ENCODE data around the gene ZNF410.
"Not testable (repeated sequence)": the region's sequence is repeated elsewhere in the genome, so short reads cannot be mapped to it uniquely, and the experiment has no call there.

ZNF410 gene

DNA sequence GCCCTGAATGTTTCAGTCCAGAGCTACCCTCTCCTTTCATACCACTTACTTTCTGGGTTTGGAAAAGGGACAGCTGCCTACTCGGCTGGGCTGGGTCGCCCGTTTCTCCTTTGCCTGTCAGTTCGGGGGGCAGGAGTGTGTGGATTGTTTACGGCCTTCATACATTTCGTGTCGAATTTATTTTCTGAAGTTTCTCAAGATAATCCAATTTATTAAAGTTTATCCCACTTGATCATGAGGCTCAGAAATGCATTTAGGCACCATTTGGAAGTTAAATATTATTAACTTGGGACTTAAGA, 608 bp downstream of the ZNF410 start:
- DNase-seq = no peak

GRCh38 chr14:73887694-73888459, 1.2 kb downstream of the ZNF410 start:
- no peak for DNase-seq

DNA sequence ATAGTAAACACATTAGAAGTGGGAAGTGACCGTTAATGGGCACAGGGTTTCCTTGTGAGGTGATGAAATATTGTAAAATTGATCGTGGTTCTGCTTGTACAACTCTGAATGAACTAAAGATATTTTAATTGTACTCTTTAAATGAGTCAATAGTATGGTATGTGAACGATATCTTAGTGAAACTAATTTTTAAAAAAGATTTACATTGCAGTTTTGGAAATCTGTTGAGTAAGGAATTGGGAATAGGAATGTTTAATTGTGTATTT, 1.7 kb downstream of the ZNF410 start:
- peak; percentile 53 to 69 (median 61) for DNase-seq

GRCh38 chr14:73888971-73889370, 2.3 kb downstream of the ZNF410 start:
- DNase-seq = peak in 1 of 3 donors; percentile 4

- peak in 1 of 3 donors; percentile 4 for DNase-seq
These were observed 2.7 kb downstream of the ZNF410 start for GRCh38 chr14:73889376-73889775.

DNA sequence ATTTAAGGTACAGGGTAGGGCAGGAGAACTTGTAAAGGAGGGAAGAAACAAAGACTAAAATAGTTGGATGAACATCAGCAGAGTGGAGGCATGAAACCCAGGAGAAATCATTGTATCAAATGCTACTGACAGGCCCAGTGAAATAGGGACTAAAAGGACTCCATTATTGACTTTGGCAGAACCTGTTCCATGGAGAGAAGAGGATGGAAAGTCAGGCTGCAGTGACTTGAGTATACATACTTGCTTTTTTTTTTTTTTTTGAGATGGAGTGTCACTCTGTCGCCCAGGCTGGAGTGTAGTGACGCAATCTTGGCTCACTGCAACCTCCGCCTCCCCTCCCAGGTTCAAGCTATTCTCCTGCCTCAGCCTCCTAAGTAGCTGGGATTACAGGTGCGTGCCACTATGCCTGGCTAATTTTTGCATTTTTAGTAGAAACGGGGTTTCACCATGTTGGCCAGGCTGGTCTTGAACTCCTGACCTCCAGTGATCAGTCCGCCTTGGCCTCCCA, 7.6 kb downstream of the ZNF410 start:
- not testable (repeated sequence) for DNase-seq

DNA sequence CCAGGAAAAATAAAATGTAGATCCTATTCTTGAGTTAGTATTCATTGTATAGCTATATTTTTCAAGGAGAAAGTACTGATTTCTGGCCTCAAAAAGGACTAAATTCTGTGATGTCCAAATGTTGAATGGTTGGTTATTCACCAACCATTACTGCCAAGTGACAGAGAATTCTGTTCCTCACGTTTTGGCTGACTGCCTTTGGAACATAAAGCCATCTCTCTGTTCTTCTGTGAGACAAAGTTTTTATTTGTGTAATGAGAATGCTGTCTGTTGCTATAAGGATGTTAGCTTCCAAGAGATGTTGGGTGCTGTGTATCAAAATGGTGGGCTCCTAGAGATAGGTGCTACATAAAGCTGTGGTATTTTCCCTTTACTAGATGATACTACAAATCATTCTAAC, 9.3 kb downstream of the ZNF410 start:
- no peak for DNase-seq

DNA sequence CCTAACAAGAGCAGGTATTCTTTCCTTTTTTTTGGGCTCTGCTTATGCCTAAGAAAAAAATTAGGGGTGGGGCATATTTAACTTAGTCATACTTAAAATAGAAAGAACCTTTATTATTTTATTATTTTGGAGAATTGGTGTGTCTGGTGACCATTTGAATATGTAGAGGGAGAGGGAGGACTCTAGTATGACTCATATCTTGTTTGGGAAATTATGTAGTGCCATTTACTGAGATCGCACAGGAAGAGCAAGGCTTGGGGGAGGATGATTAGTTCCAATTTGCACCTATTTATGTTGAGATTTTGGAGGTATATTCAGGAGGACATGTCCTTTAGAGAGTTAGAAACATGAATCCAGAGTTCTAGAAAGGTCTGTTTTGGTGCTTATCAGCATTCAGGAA, 9.9 kb downstream of the ZNF410 start:
- DNase-seq = peak in 2 of 3 donors; percentile 11 to 57

GRCh38 chr14:73903028-73903427, 16.4 kb downstream of the ZNF410 start:
- DNase-seq = no peak

- DNase-seq = no peak
These were observed 23.0 kb downstream of the ZNF410 start for GRCh38 chr14:73909681-73910080.

GRCh38 chr14:73913256-73913655, 26.6 kb downstream of the ZNF410 start:
- DNase-seq = no peak

- no peak for DNase-seq
These were observed 29.7 kb downstream of the ZNF410 start for GRCh38 chr14:73916324-73916723.

- not testable (repeated sequence) for DNase-seq
These were observed 32.8 kb downstream of the ZNF410 start for GRCh38 chr14:73919457-73919856.

DNA sequence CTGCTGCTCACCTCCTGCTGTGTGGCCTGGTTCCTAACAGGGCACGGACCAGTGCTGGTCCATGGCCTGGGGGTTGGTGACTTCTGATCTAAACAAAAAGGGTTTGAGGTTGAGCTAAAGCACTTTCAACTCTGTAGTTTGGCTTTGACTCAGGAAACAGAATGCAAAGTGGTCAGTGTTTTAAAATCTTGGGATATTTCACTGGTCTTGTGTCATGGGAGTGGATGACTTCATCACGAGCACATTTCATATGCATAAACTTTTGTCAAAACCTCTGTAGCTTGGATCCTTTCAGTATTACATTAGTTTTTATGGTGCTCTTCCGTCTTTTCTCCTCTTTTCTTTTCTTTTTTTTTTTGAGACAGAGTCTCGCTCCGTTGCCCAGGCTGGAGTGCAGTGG, 37.7 kb downstream of the ZNF410 start:
- peak in 2 of 3 donors; percentile 23 for DNase-seq

GRCh38 chr14:73935666-73936065, 49.0 kb downstream of the ZNF410 start:
- no peak for DNase-seq

- DNase-seq = no peak
These were observed 49.9 kb downstream of the ZNF410 start for GRCh38 chr14:73936548-73936947.

DNA sequence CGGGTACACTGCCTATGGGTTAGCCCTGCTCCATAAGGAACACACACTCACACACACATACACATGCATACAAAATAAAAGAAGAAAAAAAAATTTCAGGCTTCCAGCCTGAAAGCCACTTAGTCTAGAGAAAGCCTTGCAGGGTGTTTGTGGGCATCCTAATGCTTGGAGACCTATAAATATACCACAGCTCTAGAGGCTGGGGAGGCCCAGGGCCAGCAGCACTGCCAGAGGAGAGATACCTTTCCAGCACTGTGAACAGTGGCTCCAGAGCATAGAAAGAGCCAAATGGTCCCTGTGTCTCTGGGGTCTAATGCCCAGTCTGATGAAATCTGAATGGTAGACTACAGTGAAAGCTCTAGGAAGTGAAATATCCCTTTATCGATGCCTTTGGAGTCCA, 50.4 kb downstream of the ZNF410 start:
- no peak for DNase-seq

DNA sequence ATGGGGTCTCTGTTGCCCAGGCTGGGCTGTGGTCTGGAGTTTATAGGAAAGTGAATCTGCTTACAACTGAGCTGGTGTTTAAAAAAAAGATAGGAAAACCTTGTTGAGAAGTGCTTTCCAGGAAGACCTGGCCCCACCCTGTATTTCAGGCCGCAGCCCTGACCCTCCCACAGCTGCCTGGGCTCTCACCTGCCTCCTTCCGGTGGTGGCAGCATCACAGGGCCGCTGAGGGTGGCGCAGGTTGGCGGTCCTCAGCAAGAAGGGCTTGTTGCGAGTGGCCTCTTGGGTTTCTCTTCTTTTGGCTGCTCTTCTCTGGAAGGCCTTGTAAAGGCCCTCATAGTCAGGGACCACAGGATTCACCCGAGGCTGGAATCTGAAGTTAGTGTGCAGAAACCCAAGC, 55.5 kb downstream of the ZNF410 start:
- no peak for DNase-seq

DNA sequence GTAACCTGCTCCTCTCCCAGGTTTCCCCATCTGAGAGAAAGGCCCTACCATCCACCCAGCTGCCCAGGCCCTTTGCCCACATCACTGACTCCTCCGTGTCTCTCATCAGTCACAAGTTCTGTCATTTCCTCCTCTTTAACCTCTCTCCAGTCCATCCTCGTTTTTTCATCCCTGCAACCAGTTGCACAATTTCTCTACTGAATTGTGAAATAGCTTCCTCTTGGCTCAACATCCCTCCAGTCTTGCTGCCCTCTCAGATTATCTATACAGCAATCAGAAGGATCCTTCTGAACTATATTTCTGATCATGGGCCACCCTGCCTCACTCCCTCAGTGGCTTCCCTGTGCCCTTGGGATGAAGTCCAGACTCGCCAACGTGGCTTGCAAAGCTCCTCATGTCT, 56.4 kb downstream of the ZNF410 start:
- DNase-seq = peak; percentile 76 to 89 (median 86)

- peak in 1 of 3 donors; percentile 15 for DNase-seq
These were observed 57.9 kb downstream of the ZNF410 start for GRCh38 chr14:73944432-73945158.

DNA sequence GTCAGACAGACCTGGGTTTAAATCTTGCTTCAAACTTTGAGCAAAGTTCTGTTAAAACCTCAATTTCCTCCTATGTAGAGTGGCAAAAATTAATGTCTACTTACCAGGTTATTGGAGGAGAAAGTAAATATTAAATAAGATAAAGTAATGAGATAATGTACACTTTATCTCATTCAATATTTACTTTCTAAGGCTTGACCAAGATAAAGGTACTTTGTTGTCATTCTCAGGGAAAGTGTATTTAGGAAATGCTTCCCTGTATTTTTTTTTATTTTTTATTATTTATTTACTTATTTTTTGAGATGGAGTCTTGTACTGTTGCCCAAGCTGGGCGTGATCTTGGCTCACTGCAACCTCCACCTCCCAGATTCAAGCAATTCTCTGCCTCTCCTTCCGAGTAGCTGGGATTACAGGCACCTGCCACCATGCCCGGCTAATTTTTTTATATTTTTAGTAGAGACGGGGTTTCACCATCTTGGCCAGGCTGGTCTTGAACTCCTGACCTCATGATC, 58.6 kb downstream of the ZNF410 start:
- no peak for DNase-seq

DNA sequence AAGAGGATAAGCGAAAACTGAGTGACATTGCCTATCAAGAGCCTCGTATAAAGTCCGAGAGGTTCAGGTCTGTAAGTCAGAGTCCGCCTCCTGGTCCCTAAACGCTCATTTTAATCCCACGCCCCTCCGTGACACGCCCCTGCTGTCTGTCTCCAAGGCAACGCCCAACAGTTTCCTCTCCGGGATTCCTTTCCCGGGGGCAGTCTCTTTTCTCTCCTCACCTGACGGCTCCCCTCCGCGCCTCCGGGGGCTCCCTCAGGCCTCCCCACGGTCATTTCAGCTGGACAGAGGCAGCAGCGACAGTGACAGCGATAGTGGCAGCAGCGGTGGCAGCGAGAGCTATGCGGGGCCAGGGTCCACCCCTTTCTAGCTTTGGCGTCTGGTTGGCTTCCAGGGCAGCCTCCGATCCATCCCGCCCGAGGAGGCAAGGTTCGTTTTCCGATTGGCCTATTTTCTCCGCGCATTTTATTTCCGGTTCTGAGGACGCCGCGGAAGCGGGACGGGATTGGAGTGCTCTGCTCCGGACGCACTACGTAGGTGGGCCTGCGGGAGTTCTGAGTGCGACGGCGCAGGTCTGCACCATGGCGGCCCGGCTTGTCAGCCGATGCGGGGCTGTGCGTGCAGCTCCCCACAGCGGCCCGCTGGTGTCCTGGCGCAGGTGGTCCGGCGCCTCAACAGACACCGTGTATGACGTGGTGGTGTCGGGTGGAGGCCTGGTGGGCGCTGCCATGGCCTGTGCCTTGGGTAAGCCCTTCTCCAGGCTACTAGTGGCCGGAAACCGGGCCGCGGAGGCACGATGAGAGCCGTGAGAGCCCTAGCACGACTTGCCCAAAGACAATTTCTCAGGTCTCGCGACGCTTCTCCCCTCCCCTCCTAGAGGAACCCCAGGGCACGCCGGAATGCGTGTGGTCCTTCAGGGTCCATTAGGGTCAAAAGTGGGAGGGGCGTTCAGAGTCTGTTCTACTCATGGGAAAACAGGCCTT, 63.4 kb downstream of the ZNF410 start, which contains the start of the genes COQ6 and FAM161B:
TSS of gene COQ6 (plus strand) at position 551 of the 983 bp plus-strand sequence. CDS start at position 582, 31 bp downstream.
TSS of gene FAM161B (minus strand) at position 343 of the 983 bp plus-strand sequence. CDS start at position 275, 68 bp downstream.
- DNase-seq = peak; percentile 96 to 98 (median 98)

GRCh38 chr14:73953731-73954130, 67.1 kb downstream of the ZNF410 start:
- no peak for DNase-seq
